Mesothelial cell of epicardium (in vitro differentiated cells): ENCODE results near the gene DDX51. TPM values are rescaled to one million over a fixed set of nuclear protein-coding genes. Genes with fewer than 3 reads are reported as not detected.
"Not testable (repeated sequence)": the region's sequence is repeated elsewhere in the genome, so short reads cannot be mapped to it uniquely, and the experiment has no call there.

Source experiments
- DNase-seq, 2 experiments: peaks; one replicate each; pipeline ENCODE4 v3.0.0; 2021; ENCODE audit warnings: low spot score in 2 of 2; ENCODE audit not compliant: unreplicated experiment in 2 of 2
- H3K27ac Mint-ChIP-seq: 2 replicates; pipeline ENCODE4 v1.8.0; 2021; ENCODE audit warnings: mixed read lengths
- H3K27me3 Mint-ChIP-seq: 2 replicates; pipeline ENCODE4 v1.8.0; 2021; ENCODE audit warnings: low read depth, mixed read lengths
- H3K36me3 Mint-ChIP-seq: 2 replicates; pipeline ENCODE4 v1.8.0; 2021; ENCODE audit warnings: mixed read lengths
- H3K4me1 Mint-ChIP-seq: 2 replicates; pipeline ENCODE4 v1.8.0; 2021; ENCODE audit warnings: mixed read lengths
- H3K4me3 Mint-ChIP-seq: 2 replicates; pipeline ENCODE4 v1.8.0; 2021; ENCODE audit warnings: mild to moderate bottlenecking, moderate library complexity, mixed read lengths
- H3K9me3 Mint-ChIP-seq: 2 replicates; pipeline ENCODE4 v1.8.0; 2021; ENCODE audit warnings: mixed read lengths
- CTCF ChIP-seq: fragments of 200-600 bp; sonication (generic); IDR thresholded peaks from one replicate; pipeline ENCODE4 v1.5.0; 2021; ENCODE audit warnings: antibody characterized with exemption; ENCODE audit not compliant: unreplicated experiment
- total RNA-seq: library from RNA; stranded (reverse); gene quantifications from 3 replicates; pipeline ENCODE4 v1.2.1, GENCODE V29; 2021

Gene DDX51
- total RNA-seq, 1 donor from 2014 or later, result 32.5 TPM

GRCh38 chr12:132151766-132152410 is 7.8 kb upstream of the DDX51 start:
- peak in 1 of 2 experiments; percentile 18 for DNase-seq
- no peak overlapping the region for H3K27ac Mint-ChIP-seq
- H3K27me3 Mint-ChIP-seq, result no peaks in the 10 kb centered on the region
- no peak for TF ChIP-seq CTCF
- H3K36me3 Mint-ChIP-seq, result peaks cover 4% of the 10 kb centered on the region
- no peak overlapping the region for H3K4me3 Mint-ChIP-seq
- H3K9me3 Mint-ChIP-seq, result no peaks in the 10 kb centered on the region
- H3K4me1 Mint-ChIP-seq, result no peaks in the 10 kb centered on the region

GRCh38 chr12:132151145-132151765 is 7.1 kb upstream of the DDX51 start:
- no peaks in the 10 kb centered on the region for H3K27me3 Mint-ChIP-seq
- no peaks in the 10 kb centered on the region for H3K4me1 Mint-ChIP-seq
- no peak for TF ChIP-seq CTCF
- no peaks in the 10 kb centered on the region for H3K9me3 Mint-ChIP-seq
- H3K4me3 Mint-ChIP-seq, result no peak overlapping the region
- no peak overlapping the region for H3K27ac Mint-ChIP-seq
- peaks cover 4% of the 10 kb centered on the region for H3K36me3 Mint-ChIP-seq
- DNase-seq, result peak in 1 of 2 experiments; percentile 20

GRCh38 chr12:132150780-132151144 is 6.6 kb upstream of the DDX51 start:
- Mint-ChIP-seq H3K27ac (no peak overlapping the region), H3K4me3 (no peak overlapping the region), H3K36me3 (peaks cover 4% of the 10 kb centered on the region), H3K27me3 (no peaks in the 10 kb centered on the region), H3K9me3 (no peaks in the 10 kb centered on the region), H3K4me1 (peaks cover 3% of the 10 kb centered on the region)
- no peak for TF ChIP-seq CTCF
- DNase-seq, result no peak

GRCh38 chr12:132149526-132149925 is 5.4 kb upstream of the DDX51 start:
- not testable (repeated sequence) for H3K36me3 Mint-ChIP-seq, DNase-seq, H3K4me3 Mint-ChIP-seq, H3K4me1 Mint-ChIP-seq, H3K9me3 Mint-ChIP-seq, H3K27me3 Mint-ChIP-seq, H3K27ac Mint-ChIP-seq

- no peaks in the 10 kb centered on the region for H3K9me3 Mint-ChIP-seq
- H3K27ac Mint-ChIP-seq, result no peak overlapping the region
- no peak overlapping the region for H3K4me3 Mint-ChIP-seq
- peaks cover 4% of the 10 kb centered on the region for H3K36me3 Mint-ChIP-seq
- TF ChIP-seq CTCF, result no peak
- no peak for DNase-seq
- H3K4me1 Mint-ChIP-seq, result peaks cover 9% of the 10 kb centered on the region
- peaks cover 2% of the 10 kb centered on the region for H3K27me3 Mint-ChIP-seq
Measured at GRCh38 chr12:132148368-132149045, 4.4 kb upstream of the DDX51 start.
